Measurements from ENCODE around the gene EYA4. TPM values are rescaled to one million over a fixed set of nuclear protein-coding genes. Genes with fewer than 3 reads are reported as not detected.

Gene EYA4
- total and polyA plus RNA-seq, 2 donors (not counting 3 experiments of a cell fraction or from before 2014, with no cell fraction given): not detected

DNA sequence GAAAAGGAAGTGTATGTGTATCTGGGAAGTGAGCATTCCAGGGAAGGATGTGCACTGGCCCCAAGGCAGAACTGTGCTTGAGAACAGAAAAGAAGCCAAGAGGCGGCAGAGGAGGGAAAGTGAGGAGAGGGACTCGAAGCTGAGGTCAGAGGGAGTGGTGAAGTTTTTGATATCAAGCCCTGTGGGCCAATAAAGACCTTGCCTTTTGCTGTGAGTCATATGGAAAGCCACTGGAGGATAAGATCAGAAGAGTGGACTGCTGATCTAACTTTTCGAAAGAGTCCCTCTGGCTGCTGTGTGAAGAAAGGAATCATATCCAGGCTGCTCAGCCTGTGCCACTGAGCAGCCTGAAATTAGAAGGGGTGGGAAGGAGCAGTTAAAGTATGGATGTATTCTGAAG is 99.4 kb downstream of the EYA4 start:
- ChIA-PET CTCF (no interaction called here), POLR2A (no interaction called here)
- H3K4me3 ChIP-seq (replicated peaks in 1 of 3; ENCODE audit: insufficient read depth in 1 of 3, low read depth in 1 of 3, low read length in 3 of 3): no peak overlapping the region
- no peak overlapping the region for H3K27ac ChIP-seq (ENCODE audit: insufficient read depth, low read depth, low read length)
- H3K9me1 ChIP-seq (replicated peaks; ENCODE audit: control insufficient read depth, extremely low read depth, insufficient read depth, low read length): no peaks in the 10 kb centered on the region
- H4K20me1 ChIP-seq (replicated peaks; ENCODE audit: control insufficient read depth, extremely low read depth, insufficient read depth, low read length): no peaks in the 10 kb centered on the region
- H3K9ac ChIP-seq (replicated peaks; ENCODE audit: extremely low read depth, insufficient read depth, low read length): no peak overlapping the region
- DNase-seq (ENCODE audit: low read depth, low spot score): no peak
- H2AFZ ChIP-seq (ENCODE audit: low read depth, low read length): no peak overlapping the region
- intact Hi-C loops (cut with micrococcal nuclease) (no loop called here), dilution Hi-C loops (cut with MboI; ENCODE audit: extremely low pct_ligation_motif_present, low sequenced_read_pairs) (no loop called here)
- no peak overlapping the region for H3K4me2 ChIP-seq (ENCODE audit: insufficient read depth, low read length)
- TF ChIP-seq FOS (IDR thresholded peaks at IDR 0.05; ENCODE audit: borderline replicate concordance, insufficient read depth, low read length) (no peak), EZH2 (IDR thresholded peaks at IDR 0.05; ENCODE audit: borderline replicate concordance, low read depth, low read length, severe bottlenecking) (no peak)
- no peaks in the 10 kb centered on the region for H3K9me3 ChIP-seq (replicated peaks; ENCODE audit: control insufficient read depth, insufficient read depth, low read length)
- H3K36me3 ChIP-seq (ENCODE audit: control insufficient read depth in 2 of 2, extremely low read depth in 1 of 2, insufficient read depth in 2 of 2, low read length in 2 of 2): no peaks in the 10 kb centered on the region
- H3K4me1 ChIP-seq (ENCODE audit: control insufficient read depth, extremely low read depth, insufficient read depth, low read length): no peaks in the 10 kb centered on the region
- H3K27me3 ChIP-seq (ENCODE audit: control insufficient read depth in 2 of 2, insufficient read depth in 2 of 2, low read length in 2 of 2): no peaks in the 10 kb centered on the region
- no peak for FAIRE-seq
- no TSS peak for BruUV-seq (replicated peaks)
- H3K79me2 ChIP-seq (ENCODE audit: control insufficient read depth, insufficient read depth, low read length): no peaks in the 10 kb centered on the region

DNA sequence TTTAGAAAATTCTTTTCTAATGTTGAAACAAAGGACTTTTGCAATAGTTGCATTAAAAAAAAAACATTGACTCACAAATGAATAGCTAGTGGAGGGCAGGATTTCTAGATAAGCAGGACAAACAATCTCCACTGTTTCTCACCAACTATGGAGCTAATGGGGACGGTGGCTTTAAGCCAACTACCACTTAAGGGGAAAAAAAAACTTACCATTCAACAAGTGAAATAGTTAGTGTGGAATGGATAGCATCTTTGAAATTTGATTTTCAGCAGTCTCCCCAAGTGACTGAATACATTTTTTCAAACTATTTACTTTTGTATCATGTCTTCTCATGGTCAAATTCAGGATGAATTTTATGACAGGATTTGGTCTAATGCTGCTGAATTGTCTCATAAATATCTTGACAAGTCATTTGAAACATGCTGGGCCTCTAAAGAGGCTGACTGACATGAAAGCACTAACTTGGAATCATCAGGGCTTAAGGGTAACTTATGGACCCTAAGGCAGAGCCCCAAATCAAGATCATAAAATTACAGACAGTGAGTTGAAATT is 100.5 kb downstream of the EYA4 start:
- Histone ChIP-seq H3K27me3 (ENCODE audit: control insufficient read depth in 2 of 2, insufficient read depth in 2 of 2, low read length in 2 of 2) (no peaks in the 10 kb centered on the region), H3K9me1 (replicated peaks; ENCODE audit: control insufficient read depth, extremely low read depth, insufficient read depth, low read length) (no peaks in the 10 kb centered on the region), H3K36me3 (ENCODE audit: control insufficient read depth in 2 of 2, extremely low read depth in 1 of 2, insufficient read depth in 2 of 2, low read length in 2 of 2) (no peaks in the 10 kb centered on the region), H2AFZ (ENCODE audit: low read depth, low read length) (no peak overlapping the region), H3K4me1 (ENCODE audit: control insufficient read depth, extremely low read depth, insufficient read depth, low read length) (no peaks in the 10 kb centered on the region), H3K9ac (replicated peaks; ENCODE audit: extremely low read depth, insufficient read depth, low read length) (no peak overlapping the region), H3K79me2 (ENCODE audit: control insufficient read depth, insufficient read depth, low read length) (no peaks in the 10 kb centered on the region), H3K27ac (ENCODE audit: insufficient read depth, low read depth, low read length) (no peak overlapping the region), H3K4me3 (replicated peaks in 1 of 3; ENCODE audit: insufficient read depth in 1 of 3, low read depth in 1 of 3, low read length in 3 of 3) (no peak overlapping the region), H3K4me2 (ENCODE audit: insufficient read depth, low read length) (no peak overlapping the region), H4K20me1 (replicated peaks; ENCODE audit: control insufficient read depth, extremely low read depth, insufficient read depth, low read length) (no peaks in the 10 kb centered on the region), H3K9me3 (replicated peaks; ENCODE audit: control insufficient read depth, insufficient read depth, low read length) (no peaks in the 10 kb centered on the region)
- no TSS peak for BruUV-seq (replicated peaks)
- POLR2A ChIA-PET: no interaction called here
- FAIRE-seq: no peak
- CTCF ChIA-PET: no interaction called here
- TF ChIP-seq MYC (IDR thresholded peaks at IDR 0.05; ENCODE audit: low read depth, low read length): no peak
- TF ChIP-seq EZH2 (IDR thresholded peaks at IDR 0.05; ENCODE audit: borderline replicate concordance, low read depth, low read length, severe bottlenecking): no peak
- TF ChIP-seq POLR2A (IDR thresholded peaks at IDR 0.05; ENCODE audit: low read depth, low read length): no peak
- TF ChIP-seq, protein P1, sequence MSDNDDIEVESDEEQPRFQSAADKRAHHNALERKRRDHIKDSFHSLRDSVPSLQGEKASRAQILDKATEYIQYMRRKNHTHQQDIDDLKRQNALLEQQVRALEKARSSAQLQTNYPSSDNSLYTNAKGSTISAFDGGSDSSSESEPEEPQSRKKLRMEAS (IDR thresholded peaks at IDR 0.05; ENCODE audit: insufficient read depth, insufficient read length): no peak
- no peak for TF ChIP-seq FOS (IDR thresholded peaks at IDR 0.05; ENCODE audit: borderline replicate concordance, insufficient read depth, low read length)
- TF ChIP-seq, protein P2, sequence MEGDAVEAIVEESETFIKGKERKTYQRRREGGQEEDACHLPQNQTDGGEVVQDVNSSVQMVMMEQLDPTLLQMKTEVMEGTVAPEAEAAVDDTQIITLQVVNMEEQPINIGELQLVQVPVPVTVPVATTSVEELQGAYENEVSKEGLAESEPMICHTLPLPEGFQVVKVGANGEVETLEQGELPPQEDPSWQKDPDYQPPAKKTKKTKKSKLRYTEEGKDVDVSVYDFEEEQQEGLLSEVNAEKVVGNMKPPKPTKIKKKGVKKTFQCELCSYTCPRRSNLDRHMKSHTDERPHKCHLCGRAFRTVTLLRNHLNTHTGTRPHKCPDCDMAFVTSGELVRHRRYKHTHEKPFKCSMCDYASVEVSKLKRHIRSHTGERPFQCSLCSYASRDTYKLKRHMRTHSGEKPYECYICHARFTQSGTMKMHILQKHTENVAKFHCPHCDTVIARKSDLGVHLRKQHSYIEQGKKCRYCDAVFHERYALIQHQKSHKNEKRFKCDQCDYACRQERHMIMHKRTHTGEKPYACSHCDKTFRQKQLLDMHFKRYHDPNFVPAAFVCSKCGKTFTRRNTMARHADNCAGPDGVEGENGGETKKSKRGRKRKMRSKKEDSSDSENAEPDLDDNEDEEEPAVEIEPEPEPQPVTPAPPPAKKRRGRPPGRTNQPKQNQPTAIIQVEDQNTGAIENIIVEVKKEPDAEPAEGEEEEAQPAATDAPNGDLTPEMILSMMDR (IDR thresholded peaks at IDR 0.05; ENCODE audit: extremely low read depth in 1 of 2, insufficient read depth in 1 of 2, low read depth in 1 of 2, low read length in 2 of 2): no peak
- TF ChIP-seq GATA2 (IDR thresholded peaks at IDR 0.05; ENCODE audit: insufficient read depth, insufficient read length, low read depth, low read length): no peak
- TF ChIP-seq POLR2AphosphoS5 (IDR thresholded peaks at IDR 0.05; ENCODE audit: insufficient read depth, low read depth, low read length): no peak
- TF ChIP-seq JUN (IDR thresholded peaks at IDR 0.05; ENCODE audit: borderline replicate concordance, insufficient read depth, insufficient read length, low read depth): no peak
- DNase-seq (ENCODE audit: low read depth, low spot score): peak; percentile 76
- dilution Hi-C loops (cut with MboI; ENCODE audit: extremely low pct_ligation_motif_present, low sequenced_read_pairs): no loop called here
- intact Hi-C loops (cut with micrococcal nuclease): no loop called here
